Fibroblast of upper back skin (primary cell): ENCODE results near the gene PPDPF.

Experiments used
- DNase-seq: peaks from one replicate; pipeline ENCODE4 v3.0.0-alpha.2; 2013

Gene PPDPF

DNA sequence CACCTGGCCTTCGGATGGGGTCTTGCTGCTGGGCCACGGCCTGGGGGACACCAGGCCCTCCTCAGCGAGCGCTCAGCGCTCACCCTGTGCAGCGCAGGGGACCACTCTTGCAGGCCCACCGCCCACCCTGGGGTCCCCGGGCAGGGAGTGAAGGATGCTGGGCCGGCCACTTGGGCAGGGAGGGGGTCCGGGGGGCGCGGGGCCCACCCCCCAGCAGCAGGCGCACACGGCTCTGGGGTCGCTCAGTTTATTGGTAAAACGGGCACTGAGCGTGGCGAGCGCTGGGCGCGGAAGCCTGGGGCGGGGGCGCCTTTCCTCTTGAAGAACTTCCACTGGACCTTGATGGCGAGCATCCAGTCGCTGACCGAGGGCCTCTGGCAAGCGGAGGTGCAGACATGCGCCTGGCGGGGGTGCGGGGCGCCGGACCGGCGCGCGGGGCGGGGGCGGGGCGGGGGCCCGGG is 32.8 kb upstream of the PPDPF start:
- DNase-seq = no peak

- DNase-seq = no peak
Measured at GRCh38 chr20:63488315-63489251, 32.0 kb upstream of the PPDPF start.

GRCh38 chr20:63490416-63490815 is 30.1 kb upstream of the PPDPF start:
- DNase-seq = no peak

DNA sequence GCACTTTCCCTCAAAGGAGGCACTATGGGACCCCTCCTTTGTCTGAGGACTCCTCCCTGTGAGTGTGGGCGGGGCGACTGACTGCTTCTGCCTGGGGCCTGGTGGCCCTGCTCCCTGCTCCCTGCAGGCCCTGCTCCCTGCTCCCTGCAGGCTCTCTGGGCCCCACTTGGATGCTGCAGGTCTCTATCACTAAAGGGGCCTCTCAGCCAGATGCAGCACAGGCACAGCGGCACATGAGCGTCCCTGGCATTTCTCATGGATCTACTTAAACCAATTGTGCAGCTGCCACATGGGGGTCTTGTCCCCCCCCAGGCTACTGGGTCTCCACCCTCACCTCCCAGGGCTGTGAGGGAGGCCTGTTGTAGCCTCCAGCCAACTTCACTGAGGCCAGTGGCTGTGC is 29.5 kb upstream of the PPDPF start:
- DNase-seq = no peak

GRCh38 chr20:63491635-63492230 is 28.8 kb upstream of the PPDPF start:
- DNase-seq = no peak

DNA sequence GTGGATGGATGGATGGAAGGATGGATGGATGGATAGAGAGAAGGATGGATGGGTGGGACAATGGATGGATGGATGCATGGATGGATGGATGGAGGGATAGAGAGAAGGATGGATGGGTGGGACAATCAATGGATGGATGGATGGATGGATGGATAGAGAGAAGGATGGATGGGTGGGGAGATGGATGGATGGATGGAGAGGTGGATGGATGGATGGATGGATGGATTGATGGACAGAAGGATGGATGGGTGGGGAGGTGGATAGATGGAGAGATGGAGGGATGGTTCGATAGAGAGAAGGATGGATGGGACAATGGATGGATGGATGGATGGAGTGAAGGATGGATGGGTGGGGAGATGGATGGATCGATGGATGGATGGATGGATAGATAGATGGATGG is 28.0 kb upstream of the PPDPF start:
- no peak for DNase-seq

- no peak for DNase-seq
Measured at GRCh38 chr20:63492982-63493381, 27.6 kb upstream of the PPDPF start.

GRCh38 chr20:63493563-63494020 is 27.0 kb upstream of the PPDPF start:
- no peak for DNase-seq

GRCh38 chr20:63494084-63494419 is 26.5 kb upstream of the PPDPF start:
- DNase-seq = no peak

- no peak for DNase-seq
Measured at GRCh38 chr20:63494420-63495166, 26.0 kb upstream of the PPDPF start.

DNA sequence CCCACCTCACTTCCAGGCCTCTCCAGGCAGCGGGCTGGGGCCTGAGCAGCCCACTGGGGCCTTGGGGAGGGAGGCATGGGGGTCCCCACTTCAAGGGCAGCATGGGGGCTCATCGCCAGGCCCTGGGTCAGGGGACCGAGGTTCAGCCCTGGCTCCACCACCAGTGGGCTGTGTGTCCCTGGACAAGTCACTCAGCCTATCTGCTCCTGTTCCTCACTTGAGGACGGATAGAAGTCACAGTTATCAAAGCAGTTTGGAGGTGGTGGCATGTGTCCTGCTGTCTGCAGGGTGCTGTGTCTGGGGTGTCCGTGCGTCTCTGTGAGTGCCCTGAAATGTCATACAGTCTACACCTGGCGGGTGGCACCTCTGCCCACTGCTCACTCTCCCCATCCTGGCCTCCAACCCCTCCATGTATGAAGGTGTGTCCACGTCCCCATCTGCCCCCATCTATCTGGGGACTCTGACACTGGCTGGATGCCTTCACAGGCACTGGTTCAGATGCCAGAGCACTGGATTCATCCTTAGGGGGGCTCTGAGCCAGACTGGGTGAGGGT is 25.3 kb upstream of the PPDPF start:
- DNase-seq = no peak

GRCh38 chr20:63495741-63496595 is 24.6 kb upstream of the PPDPF start:
- peak; percentile 40 for DNase-seq

DNA sequence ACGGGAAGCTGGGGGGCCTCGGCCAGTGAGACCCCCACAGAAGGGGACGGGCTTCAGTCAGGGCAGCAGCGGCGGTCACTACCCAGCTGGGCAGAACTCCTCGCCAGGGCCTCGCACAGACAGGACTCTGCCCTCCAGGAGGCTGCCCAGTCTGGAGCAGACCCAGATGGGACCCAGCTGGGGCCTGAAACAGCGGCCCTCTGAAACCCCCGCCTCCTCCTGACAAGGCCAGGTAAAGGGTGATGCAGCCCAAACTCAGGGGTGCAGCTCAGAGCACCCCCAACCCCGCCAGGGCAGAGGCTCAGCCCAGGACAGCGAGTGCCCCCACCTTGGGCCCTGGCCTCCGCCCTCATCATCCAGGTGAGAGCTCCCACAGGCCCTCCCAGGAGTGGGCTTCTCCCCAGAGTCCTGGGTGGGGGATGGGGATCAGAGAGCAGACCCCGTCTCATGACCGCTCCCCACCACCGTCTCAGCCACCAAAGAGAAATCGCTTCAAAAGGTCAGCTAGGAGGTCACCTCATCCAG is 23.9 kb upstream of the PPDPF start:
- no peak for DNase-seq

- no peak for DNase-seq
Measured at GRCh38 chr20:63497138-63497945, 23.2 kb upstream of the PPDPF start.

DNA sequence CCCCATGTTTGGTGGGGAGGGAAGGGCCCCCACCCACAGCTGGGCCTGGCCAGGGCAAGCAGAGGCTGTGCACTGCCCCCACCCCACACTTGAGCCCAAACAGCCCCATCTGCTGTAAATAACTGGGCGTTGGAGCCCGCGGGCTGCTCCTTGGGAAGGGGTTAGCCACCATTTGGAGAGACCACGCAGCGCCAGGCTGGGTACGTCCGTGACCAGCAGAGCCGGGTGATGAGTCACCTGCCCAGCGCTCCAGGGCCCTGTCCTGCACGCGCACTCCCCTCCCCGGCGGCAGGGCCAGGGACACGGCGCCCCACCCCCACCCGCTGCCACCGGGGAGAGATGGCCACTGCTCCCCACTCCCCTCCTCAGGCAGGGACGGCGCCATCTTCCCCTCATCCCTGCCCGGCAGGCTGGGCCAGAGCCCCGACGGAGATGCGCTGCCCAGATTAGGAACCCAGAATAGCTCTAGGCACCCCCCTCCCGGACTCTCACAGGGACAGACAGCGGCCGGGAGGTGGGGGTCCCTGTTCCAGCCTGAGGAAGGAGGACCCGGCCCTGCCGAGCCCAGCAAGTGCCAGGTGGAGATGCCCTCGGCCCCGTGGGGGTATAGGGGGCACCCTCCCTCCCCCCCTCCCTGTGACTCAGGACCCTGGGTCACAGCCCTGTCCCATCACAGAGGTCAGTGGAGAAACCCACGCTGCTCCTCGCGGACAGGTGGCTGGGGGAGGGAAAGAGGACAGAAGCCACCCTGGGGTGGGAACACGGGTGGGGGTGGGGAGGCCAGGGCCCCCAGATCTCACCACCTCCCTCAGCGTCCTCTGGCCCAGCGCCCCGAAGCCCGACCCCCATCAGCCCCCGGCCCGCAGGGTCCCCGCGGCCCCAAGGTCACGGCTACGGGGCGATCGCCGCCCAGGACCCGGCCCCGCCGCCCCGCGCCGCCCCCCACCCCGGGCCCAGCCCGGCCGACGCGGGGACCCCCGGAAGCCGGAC is 22.3 kb upstream of the PPDPF start:
- DNase-seq = peak; percentile 9

DNA sequence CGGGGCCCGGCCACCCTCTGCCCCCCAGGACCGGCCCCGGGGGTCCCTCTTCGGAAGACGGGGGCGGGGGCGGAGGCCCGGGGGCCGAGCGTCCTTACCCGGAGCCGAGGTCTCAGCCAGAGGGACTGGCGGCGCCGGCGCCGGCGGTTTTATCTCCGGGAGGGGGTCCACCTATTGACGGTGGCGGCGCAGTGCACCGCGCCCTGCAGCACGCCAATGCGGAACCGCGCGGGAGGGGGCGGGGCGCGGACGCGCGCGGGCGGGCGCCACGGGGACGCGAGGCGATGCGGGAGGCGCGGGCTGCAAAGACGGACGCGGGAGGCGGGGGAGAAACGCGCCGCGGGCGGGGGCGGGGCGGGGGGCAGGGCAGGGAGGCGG is 21.6 kb upstream of the PPDPF start, which contains the start of gene EEF1A2:
TSS of gene EEF1A2 (minus strand) at position 124 of the 378 bp plus-strand sequence. CDS start 1,320 bp downstream, outside the sequence.
- DNase-seq = no peak

DNA sequence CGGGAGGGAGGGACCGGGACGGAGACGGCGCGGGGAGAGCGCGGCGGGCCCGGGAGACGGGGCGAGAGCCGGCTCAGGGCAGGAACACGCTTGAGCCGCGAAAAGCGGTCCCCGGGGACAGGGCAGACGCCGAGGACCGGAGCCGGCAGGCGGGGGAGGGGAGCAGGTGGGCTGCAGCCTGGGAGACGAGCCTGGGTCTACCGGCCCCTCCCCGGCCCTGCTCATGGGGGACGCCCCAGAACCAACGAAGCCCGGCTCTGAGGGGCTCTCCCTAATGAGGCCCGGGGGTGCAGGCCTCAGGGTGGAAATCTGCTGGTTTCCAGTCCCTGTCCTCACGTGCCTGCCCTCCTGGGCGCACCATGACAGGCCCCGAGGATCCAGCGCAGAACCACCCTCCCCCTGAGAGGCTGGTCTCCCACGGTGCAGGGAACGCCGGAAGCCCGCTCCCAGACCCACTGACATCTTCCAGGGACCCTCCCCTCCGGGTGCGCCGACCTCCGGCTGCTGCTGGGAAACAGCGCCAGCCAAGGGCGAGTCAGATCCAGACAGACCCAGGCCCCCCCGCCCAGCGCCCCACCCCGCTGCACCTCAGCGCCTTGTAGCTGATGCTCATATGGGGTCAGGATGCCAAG is 21.1 kb upstream of the PPDPF start:
- no peak for DNase-seq

DNA sequence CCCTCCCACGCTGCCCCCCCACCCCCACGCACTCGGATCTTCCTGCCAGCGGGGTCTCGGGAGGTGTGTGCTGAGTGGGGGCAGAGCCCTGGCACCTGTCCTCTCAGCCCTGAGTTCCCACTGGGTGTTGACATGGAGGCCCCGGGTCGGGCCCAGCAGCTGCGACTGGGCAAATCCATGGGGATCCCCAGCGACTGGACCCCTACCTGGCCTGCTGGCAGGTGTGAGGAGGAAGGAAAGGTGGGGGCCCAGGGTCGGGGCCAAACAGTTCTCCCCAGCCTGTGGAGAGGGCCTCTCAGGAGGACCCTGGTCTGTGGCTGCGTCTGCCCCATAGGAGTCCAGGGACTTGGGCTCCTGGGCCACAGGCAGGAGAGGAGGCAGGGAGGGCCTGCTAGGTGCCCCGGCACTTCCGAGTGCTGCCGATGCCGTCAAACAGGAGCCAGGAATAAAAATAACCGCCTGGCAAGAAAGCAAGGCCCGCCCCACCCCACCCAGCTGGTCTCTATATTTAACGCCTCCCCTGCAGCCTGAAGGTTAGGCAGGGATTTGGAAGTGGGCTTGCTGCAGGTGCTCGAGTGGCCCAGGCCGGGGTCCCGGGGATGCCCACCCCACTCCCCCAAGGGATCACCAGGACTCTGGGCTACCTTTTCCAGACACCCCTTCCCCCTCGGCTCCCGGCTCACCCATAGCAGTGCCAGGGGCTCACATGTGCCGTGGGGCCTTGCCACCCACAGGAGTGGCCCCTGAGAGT is 20.2 kb upstream of the PPDPF start:
- DNase-seq = no peak
